Activated T-cell treated with anti-CD3 and anti-CD28 coated beads, Interleukin-2, amount 50 U/mL, for 4 hours (primary cell): ENCODE measurements around the gene MYO7B. TPM values are rescaled to one million over a fixed set of nuclear protein-coding genes. Genes with fewer than 3 reads are reported as not detected.

Source experiments
- total RNA-seq, 3 donors: library from RNA; stranded (reverse); gene quantifications; one replicate each; pipeline ENCODE4 v1.2.1, GENCODE V29; 2021

MYO7B gene
- total RNA-seq, 3 donors from 2014 or later: 0.16 to 0.68 (median 0.63) TPM

Other genes starting within 250 kb of the MYO7B start
- 10 to 100 TPM; 56.6 to 63.6 (median 61.8) TPM for gene ERCC3, start 241.5 kb upstream of the MYO7B start, total RNA-seq
- 10 to 100 TPM; 60.2 to 69.1 (median 63.8) TPM for gene MAP3K2, start 147.7 kb upstream of the MYO7B start, total RNA-seq
- gene PROC, start 117.3 kb upstream of the MYO7B start, total RNA-seq: under 1 TPM in 1 of 3 donors, not detected in 2; 0.19 TPM
- 10 to 100 TPM; 49.8 to 57.8 (median 55.2) TPM for gene IWS1, start 9.2 kb upstream of the MYO7B start, total RNA-seq
- not detected for gene GPR17, start 110.5 kb downstream of the MYO7B start, total RNA-seq
- 1 to 10 TPM; 4.4 to 8.8 (median 5.2) TPM for gene LIMS2, start 139.8 kb downstream of the MYO7B start, total RNA-seq
- 1 to 10 TPM; 6.4 TPM for gene SFT2D3, start 165.8 kb downstream of the MYO7B start, total RNA-seq